Measurements from ENCODE around the gene MPDZ.
A peak's percentile ranks its signal among the peaks of the same experiment; 100 is the strongest.

The MPDZ gene

DNA sequence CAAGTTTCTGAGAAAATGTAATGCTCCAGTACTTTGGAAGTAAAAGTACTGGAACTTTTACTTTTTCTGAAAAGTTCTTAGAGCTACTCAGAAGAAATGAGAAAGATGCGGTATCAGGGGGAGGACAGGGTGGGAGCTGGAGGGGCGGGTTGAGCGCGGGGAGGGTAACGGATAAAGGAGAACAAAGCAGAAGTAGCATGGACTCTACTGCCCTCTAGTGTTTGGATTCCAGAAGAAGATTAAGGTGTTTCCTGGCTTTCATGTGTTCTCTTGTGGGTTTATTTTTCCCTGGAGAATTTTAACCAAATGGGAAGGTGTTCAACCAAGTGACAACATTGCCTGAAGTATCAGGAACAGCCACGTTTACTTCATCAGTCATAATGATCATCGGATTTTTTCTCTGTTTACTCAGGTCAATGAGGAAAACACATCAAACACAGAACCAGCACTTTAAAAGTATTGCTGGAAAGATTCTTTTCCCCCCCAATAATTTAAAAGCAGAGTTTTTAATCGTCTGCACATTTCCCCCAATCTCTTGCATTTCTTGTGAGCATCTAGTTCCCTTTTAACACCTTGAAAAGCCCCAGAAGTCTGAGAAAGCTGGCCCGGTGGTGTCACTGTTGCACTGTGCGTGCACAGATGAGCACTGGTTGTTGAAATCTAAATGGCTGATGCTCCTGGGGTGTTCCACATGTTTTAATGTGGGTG is 190.6 kb downstream of the MPDZ start:
- peaks cover 4% of the 10 kb centered on the region for H3K9me3 Mint-ChIP-seq
- no peaks in the 10 kb centered on the region for H3K36me3 Mint-ChIP-seq (ENCODE audit: low read depth)
- peak overlapping the region; percentile 56 to 82 (median 77) for H3K27ac Mint-ChIP-seq
- peaks cover 17% of the 10 kb centered on the region for H3K4me1 Mint-ChIP-seq
- peak overlapping the region; percentile 52 to 79 (median 72) for H3K4me3 Mint-ChIP-seq
- H3K27me3 Mint-ChIP-seq (ENCODE audit: low read depth): peaks cover 3% of the 10 kb centered on the region
- TF ChIP-seq, protein P1, sequence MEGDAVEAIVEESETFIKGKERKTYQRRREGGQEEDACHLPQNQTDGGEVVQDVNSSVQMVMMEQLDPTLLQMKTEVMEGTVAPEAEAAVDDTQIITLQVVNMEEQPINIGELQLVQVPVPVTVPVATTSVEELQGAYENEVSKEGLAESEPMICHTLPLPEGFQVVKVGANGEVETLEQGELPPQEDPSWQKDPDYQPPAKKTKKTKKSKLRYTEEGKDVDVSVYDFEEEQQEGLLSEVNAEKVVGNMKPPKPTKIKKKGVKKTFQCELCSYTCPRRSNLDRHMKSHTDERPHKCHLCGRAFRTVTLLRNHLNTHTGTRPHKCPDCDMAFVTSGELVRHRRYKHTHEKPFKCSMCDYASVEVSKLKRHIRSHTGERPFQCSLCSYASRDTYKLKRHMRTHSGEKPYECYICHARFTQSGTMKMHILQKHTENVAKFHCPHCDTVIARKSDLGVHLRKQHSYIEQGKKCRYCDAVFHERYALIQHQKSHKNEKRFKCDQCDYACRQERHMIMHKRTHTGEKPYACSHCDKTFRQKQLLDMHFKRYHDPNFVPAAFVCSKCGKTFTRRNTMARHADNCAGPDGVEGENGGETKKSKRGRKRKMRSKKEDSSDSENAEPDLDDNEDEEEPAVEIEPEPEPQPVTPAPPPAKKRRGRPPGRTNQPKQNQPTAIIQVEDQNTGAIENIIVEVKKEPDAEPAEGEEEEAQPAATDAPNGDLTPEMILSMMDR (IDR thresholded peaks at IDR 0.05; ENCODE audit: unreplicated experiment in 3 of 3): peak; percentile 73 to 87 (median 86)

DNA sequence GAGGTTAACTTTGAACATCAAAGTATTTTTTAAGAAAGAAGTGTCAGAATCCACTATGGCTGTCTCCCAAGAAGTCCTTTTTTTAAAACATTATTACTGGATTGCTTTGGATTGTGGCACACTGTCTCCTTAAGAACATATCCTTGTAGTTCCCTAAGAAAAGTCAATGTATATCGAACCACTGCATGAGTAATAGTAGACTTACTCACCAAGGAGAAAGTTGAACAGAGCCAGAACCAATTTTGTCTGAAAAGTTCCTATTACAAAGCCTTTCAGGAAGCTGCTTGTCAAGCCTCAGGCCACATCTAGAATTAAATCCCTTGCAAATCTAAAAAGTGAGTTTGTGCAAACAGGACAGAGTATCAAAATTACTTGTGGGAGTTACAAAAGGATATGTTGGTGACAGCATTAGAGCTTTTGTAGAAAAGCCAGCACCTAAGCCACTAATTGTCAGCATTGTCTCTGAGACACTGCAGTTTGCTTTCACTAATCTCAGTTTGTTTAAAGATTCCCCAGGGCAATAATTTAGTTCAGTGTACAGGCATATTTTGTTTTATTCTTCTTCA is 195.4 kb downstream of the MPDZ start:
- no peak overlapping the region for H3K4me3 Mint-ChIP-seq
- no peaks in the 10 kb centered on the region for H3K27me3 Mint-ChIP-seq (ENCODE audit: low read depth)
- H3K9me3 Mint-ChIP-seq: peaks cover 4% of the 10 kb centered on the region
- peaks cover 10% of the 10 kb centered on the region for H3K4me1 Mint-ChIP-seq
- TF ChIP-seq, protein P1 (IDR thresholded peaks at IDR 0.05; ENCODE audit: unreplicated experiment in 3 of 3): no peak
- peak overlapping the region in 1 of 3 experiments; percentile 22 for H3K27ac Mint-ChIP-seq
- H3K36me3 Mint-ChIP-seq (ENCODE audit: low read depth): no peaks in the 10 kb centered on the region

DNA sequence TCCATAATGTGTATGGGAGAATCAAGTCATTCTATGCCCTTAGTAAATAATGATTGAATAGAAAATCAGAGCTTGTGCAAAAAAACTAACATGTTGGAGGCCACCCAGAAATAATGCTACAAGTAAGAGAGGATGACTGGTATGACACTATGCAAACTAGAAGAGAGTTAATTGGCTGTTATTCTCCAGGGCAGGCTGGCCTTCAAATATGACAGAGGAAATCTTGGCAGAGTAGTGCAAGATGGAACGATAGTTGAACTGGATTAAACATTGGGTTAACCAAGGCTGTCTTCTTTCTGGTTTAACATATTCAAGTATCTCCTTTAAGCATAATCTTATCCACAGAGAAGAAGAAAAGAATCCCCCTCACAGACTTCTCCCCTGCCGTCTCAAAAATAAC is 196.1 kb downstream of the MPDZ start:
- no peaks in the 10 kb centered on the region for H3K36me3 Mint-ChIP-seq (ENCODE audit: low read depth)
- no peaks in the 10 kb centered on the region for H3K27me3 Mint-ChIP-seq (ENCODE audit: low read depth)
- H3K27ac Mint-ChIP-seq: no peak overlapping the region
- TF ChIP-seq, protein P1 (IDR thresholded peaks at IDR 0.05; ENCODE audit: unreplicated experiment in 3 of 3): no peak
- no peak overlapping the region for H3K4me3 Mint-ChIP-seq
- H3K9me3 Mint-ChIP-seq: peaks cover 4% of the 10 kb centered on the region
- H3K4me1 Mint-ChIP-seq: peaks cover 5% of the 10 kb centered on the region

DNA sequence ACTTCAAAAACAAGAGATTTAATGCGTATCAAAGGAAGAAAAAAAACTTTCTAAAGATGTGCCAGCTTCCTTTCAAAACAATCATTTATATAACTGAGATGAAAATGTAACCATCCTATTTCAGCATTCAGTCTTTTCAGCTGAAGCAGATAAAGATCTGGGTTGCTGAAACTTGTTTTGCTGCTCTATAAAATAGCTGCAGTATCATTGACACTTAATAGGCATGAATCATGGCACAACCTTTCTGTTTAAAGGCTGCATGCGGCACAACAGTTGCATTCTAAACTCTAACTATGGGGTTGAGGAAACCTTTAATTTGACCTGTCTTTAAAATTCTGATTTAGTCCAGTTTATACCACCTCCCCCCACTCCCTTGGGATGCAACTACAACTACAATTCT is 196.7 kb downstream of the MPDZ start:
- Mint-ChIP-seq H3K36me3 (ENCODE audit: low read depth) (no peaks in the 10 kb centered on the region), H3K27ac (no peak overlapping the region), H3K4me1 (peaks cover 5% of the 10 kb centered on the region), H3K4me3 (no peak overlapping the region), H3K27me3 (ENCODE audit: low read depth) (no peaks in the 10 kb centered on the region), H3K9me3 (peaks cover 4% of the 10 kb centered on the region)
- TF ChIP-seq, protein P1 (IDR thresholded peaks at IDR 0.05; ENCODE audit: unreplicated experiment in 3 of 3): no peak

DNA sequence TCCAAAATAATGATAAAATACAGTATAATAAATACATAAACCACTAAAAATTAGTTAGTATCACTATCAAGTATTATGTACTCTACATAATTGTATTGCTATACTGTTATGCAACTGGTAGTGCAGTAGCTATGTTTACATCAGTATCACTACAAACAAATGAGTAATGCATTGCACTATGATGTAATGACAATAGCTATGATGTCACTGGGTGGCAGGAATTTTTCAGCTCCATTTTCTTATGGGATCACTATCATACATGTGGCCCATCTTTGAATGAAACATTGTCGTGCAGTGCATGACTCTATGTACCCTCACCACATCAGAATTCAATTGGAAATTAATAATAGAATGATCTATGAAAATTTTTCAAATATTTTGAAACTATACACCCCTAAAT is 201.3 kb downstream of the MPDZ start:
- Mint-ChIP-seq H3K27ac (no peak overlapping the region), H3K36me3 (ENCODE audit: low read depth) (no peaks in the 10 kb centered on the region), H3K4me3 (no peak overlapping the region), H3K9me3 (peaks cover 11% of the 10 kb centered on the region), H3K27me3 (ENCODE audit: low read depth) (no peaks in the 10 kb centered on the region), H3K4me1 (no peaks in the 10 kb centered on the region)
- TF ChIP-seq, protein P1 (IDR thresholded peaks at IDR 0.05; ENCODE audit: unreplicated experiment in 3 of 3): no peak

DNA sequence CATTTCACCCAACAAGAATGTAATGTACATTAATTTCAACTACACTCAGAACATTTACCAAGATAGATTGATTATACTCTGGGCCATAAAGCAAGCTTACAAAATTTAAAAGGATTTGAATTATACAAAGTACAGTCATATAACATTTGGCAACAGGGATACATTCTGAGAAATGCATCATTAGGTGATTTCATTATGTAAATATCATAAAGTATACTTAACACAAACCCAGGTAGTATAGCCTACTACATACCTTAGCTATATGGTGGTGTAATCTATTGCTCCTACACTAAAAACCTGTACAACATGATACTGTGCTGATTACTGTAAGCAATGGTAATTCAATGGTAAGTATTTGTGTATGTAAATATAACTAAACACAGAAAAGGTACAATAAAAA is 202.9 kb downstream of the MPDZ start:
- Mint-ChIP-seq H3K36me3 (ENCODE audit: low read depth) (no peaks in the 10 kb centered on the region), H3K27ac (no peak overlapping the region), H3K4me1 (no peaks in the 10 kb centered on the region), H3K9me3 (peaks cover 11% of the 10 kb centered on the region), H3K4me3 (no peak overlapping the region), H3K27me3 (ENCODE audit: low read depth) (no peaks in the 10 kb centered on the region)
- TF ChIP-seq, protein P1 (IDR thresholded peaks at IDR 0.05; ENCODE audit: unreplicated experiment in 3 of 3): no peak

Data from nephron (organoid).